Measurements from ENCODE around the gene FARP1.

- no peak for TF ChIP-seq RAD21 (IDR thresholded peaks at IDR 0.05; ENCODE audit: insufficient read depth, low read depth, low read length)
- TF ChIP-seq MAX (IDR thresholded peaks at IDR 0.05; ENCODE audit: low read depth, low read length), result no peak
- TF ChIP-seq TCF7 (IDR thresholded peaks at IDR 0.05; ENCODE audit: borderline replicate concordance), result no peak
- TF ChIP-seq CTCF (IDR thresholded peaks at IDR 0.05 in 2 of 3, conservative IDR thresholded peaks at IDR 0.05 in 1 of 3; ENCODE audit: control insufficient read depth in 2 of 3, extremely low read depth in 1 of 3, insufficient read depth in 1 of 3, low read depth in 3 of 3, low read length in 3 of 3), result no peak
- no peak for TF ChIP-seq POLR2A (IDR thresholded peaks at IDR 0.05; ENCODE audit: low read depth, low read length)
Measured at GRCh38 chr13:98215508-98215907, 72.6 kb downstream of the FARP1 start.
